ENCODE results near the gene MACROH2A1.

The MACROH2A1 gene

GRCh38 chr5:135339623-135340022 lies 59.4 kb downstream of the MACROH2A1 start:
- Histone ChIP-seq H3K36me3 (ENCODE audit: insufficient read depth, low read length) (peaks cover 99% of the 10 kb centered on the region), H3K4me2 (ENCODE audit: low read length) (no peak overlapping the region), H3K27me3 (ENCODE audit: insufficient read depth, low read length) (no peaks in the 10 kb centered on the region), H3K9me2 (ENCODE audit: low read depth, low read length) (no peaks in the 10 kb centered on the region), H3K4me1 (ENCODE audit: insufficient read depth, low read length, severe bottlenecking) (no peaks in the 10 kb centered on the region), H4K20me1 (ENCODE audit: insufficient read depth, low read length) (no peaks in the 10 kb centered on the region), H3K4me3 (ENCODE audit: low read depth, low read length, poor library complexity, severe bottlenecking) (no peak overlapping the region), H3K27ac (ENCODE audit: low read depth, low read length, poor library complexity, severe bottlenecking) (no peak overlapping the region), H3F3A (ENCODE audit: insufficient read depth, low read length) (no peaks in the 10 kb centered on the region), H3K79me2 (ENCODE audit: insufficient read depth, low read length) (no peaks in the 10 kb centered on the region), H2AFZ (ENCODE audit: low read length) (no peak overlapping the region), H3K9ac (ENCODE audit: low read length) (no peak overlapping the region), H3K9me3 (ENCODE audit: low read length) (no peaks in the 10 kb centered on the region)
- TF ChIP-seq EZH2 (IDR thresholded peaks at IDR 0.05; ENCODE audit: borderline replicate concordance, low read length), result no peak
- TF ChIP-seq, protein P1, sequence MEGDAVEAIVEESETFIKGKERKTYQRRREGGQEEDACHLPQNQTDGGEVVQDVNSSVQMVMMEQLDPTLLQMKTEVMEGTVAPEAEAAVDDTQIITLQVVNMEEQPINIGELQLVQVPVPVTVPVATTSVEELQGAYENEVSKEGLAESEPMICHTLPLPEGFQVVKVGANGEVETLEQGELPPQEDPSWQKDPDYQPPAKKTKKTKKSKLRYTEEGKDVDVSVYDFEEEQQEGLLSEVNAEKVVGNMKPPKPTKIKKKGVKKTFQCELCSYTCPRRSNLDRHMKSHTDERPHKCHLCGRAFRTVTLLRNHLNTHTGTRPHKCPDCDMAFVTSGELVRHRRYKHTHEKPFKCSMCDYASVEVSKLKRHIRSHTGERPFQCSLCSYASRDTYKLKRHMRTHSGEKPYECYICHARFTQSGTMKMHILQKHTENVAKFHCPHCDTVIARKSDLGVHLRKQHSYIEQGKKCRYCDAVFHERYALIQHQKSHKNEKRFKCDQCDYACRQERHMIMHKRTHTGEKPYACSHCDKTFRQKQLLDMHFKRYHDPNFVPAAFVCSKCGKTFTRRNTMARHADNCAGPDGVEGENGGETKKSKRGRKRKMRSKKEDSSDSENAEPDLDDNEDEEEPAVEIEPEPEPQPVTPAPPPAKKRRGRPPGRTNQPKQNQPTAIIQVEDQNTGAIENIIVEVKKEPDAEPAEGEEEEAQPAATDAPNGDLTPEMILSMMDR (IDR thresholded peaks at IDR 0.05; ENCODE audit: low read length), result no peak

DNA sequence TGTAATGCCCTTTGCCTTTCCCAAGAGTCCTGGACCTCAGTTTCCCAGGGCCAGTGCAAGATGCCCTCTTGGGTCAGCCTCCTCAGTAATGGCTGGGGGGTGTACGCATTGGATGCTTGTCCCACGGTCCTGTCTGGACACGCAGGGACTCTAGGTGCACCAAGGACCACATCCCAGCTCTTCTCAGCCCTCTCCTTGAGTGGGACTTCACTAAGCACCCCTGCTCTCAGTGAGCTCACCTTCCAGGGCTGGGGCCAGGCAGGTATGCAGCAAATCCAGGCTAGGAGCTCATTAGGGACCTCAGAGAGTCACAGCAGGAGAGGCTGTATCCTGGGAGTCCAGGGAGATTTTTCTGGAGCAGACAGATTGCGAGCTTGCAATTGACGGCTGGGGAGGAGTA lies 59.8 kb downstream of the MACROH2A1 start:
- Histone ChIP-seq H4K20me1 (ENCODE audit: insufficient read depth, low read length) (no peaks in the 10 kb centered on the region), H3K4me2 (ENCODE audit: low read length) (no peak overlapping the region), H2AFZ (ENCODE audit: low read length) (no peak overlapping the region), H3K27ac (ENCODE audit: low read depth, low read length, poor library complexity, severe bottlenecking) (no peak overlapping the region), H3K9me3 (ENCODE audit: low read length) (no peaks in the 10 kb centered on the region), H3F3A (ENCODE audit: insufficient read depth, low read length) (no peaks in the 10 kb centered on the region), H3K9ac (ENCODE audit: low read length) (no peak overlapping the region), H3K4me3 (ENCODE audit: low read depth, low read length, poor library complexity, severe bottlenecking) (no peak overlapping the region), H3K9me2 (ENCODE audit: low read depth, low read length) (no peaks in the 10 kb centered on the region), H3K79me2 (ENCODE audit: insufficient read depth, low read length) (no peaks in the 10 kb centered on the region), H3K27me3 (ENCODE audit: insufficient read depth, low read length) (no peaks in the 10 kb centered on the region), H3K36me3 (ENCODE audit: insufficient read depth, low read length) (peaks cover 98% of the 10 kb centered on the region), H3K4me1 (ENCODE audit: insufficient read depth, low read length, severe bottlenecking) (no peaks in the 10 kb centered on the region)
- TF ChIP-seq EZH2 (IDR thresholded peaks at IDR 0.05; ENCODE audit: borderline replicate concordance, low read length), result no peak
- TF ChIP-seq, protein P1 (IDR thresholded peaks at IDR 0.05; ENCODE audit: low read length), result no peak

DNA sequence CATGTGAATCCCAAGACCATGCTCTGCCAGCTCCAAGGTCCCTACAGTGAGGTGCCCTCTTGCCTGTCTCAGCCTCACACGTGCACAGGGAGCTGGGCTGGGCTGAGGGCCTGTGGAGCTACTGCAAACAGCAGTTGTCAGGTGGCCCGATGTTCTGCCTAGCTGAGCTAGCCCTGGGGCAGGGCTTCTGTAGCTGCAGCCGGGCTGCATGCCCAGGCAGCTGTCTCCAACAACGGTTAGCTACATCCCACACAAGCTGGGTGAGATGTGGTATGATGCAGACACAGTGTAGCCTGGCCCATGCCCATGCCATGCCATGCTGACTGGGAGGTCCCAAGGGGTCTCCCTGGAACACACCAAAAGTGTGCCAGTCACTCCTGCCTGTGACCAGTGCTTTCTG lies 62.0 kb downstream of the MACROH2A1 start:
- Histone ChIP-seq H3K9ac (ENCODE audit: low read length) (no peak overlapping the region), H3K9me3 (ENCODE audit: low read length) (no peaks in the 10 kb centered on the region), H4K20me1 (ENCODE audit: insufficient read depth, low read length) (no peaks in the 10 kb centered on the region), H2AFZ (ENCODE audit: low read length) (no peak overlapping the region), H3K36me3 (ENCODE audit: insufficient read depth, low read length) (peaks cover 82% of the 10 kb centered on the region), H3K4me1 (ENCODE audit: insufficient read depth, low read length, severe bottlenecking) (no peaks in the 10 kb centered on the region), H3K27me3 (ENCODE audit: insufficient read depth, low read length) (no peaks in the 10 kb centered on the region), H3K27ac (ENCODE audit: low read depth, low read length, poor library complexity, severe bottlenecking) (no peak overlapping the region), H3K9me2 (ENCODE audit: low read depth, low read length) (no peaks in the 10 kb centered on the region), H3K4me2 (ENCODE audit: low read length) (no peak overlapping the region), H3F3A (ENCODE audit: insufficient read depth, low read length) (no peaks in the 10 kb centered on the region), H3K4me3 (ENCODE audit: low read depth, low read length, poor library complexity, severe bottlenecking) (no peak overlapping the region), H3K79me2 (ENCODE audit: insufficient read depth, low read length) (no peaks in the 10 kb centered on the region)
- TF ChIP-seq, protein P1 (IDR thresholded peaks at IDR 0.05; ENCODE audit: low read length), result no peak
- no peak for TF ChIP-seq EZH2 (IDR thresholded peaks at IDR 0.05; ENCODE audit: borderline replicate concordance, low read length)
